Erythroblast (primary cell): ENCODE results near the gene RPUSD3.
"Not testable (repeated sequence)": the region's sequence is repeated elsewhere in the genome, so short reads cannot be mapped to it uniquely, and the experiment has no call there.

Experiments
- GATA1 ChIP-seq: IDR thresholded peaks from 2 replicates; pipeline ENCODE4 v1.6.1; 2011; ENCODE audit warnings: low read depth, mild to moderate bottlenecking, control low read depth, low read length, moderate library complexity
- POLR2A ChIP-seq: IDR thresholded peaks from 2 replicates; pipeline ENCODE4 v1.6.1; 2011; ENCODE audit warnings: mild to moderate bottlenecking, low read length

DNA sequence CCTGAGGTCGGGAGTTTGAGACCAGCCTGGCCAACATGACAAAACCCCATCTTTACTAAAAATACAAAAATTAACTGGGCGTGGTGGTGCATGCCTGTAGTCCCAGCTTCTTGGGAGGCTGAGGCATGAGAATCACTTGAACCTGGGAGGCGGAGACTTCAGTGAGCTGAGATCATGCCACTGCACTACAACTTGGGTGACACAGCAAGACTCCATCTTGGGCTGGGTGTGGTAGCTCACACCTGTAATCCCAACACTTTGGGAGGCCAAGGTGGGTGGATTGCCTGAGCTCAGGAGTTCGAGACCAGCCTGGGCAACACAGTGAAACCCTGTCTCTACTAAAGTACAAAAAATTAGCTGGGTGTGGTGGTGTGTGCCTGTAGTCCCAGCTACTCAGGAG is 32.4 kb upstream of the RPUSD3 start:
- TF ChIP-seq POLR2A, GATA1: not testable (repeated sequence)
